Smooth muscle cell (in vitro differentiated cells): ENCODE data around the gene EBPL. TPM values are rescaled to one million over a fixed set of nuclear protein-coding genes. Genes with fewer than 3 reads are reported as not detected.

Experiments used
- DNase-seq: peaks from one replicate; lab custom pipeline; 2025; ENCODE audit not compliant: unreplicated experiment; lab: John Stamatoyannopoulos, UW
- H2AFZ ChIP-seq: fragments of 200-600 bp; sonication (generic); 2 replicates; pipeline ENCODE4 v1.6.0; 2016; ENCODE audit warnings: antibody characterized with exemption, low read depth, mild to moderate bottlenecking
- H3F3A ChIP-seq: fragments of 200-600 bp; sonication (generic); 2 replicates; pipeline ENCODE4 v1.6.0; 2017; ENCODE audit warnings: antibody characterized with exemption, low read depth
- H3K27ac ChIP-seq: fragments of 200-600 bp; sonication (generic); 2 replicates; pipeline ENCODE4 v1.5.1; 2016; ENCODE audit warnings: low read depth, mild to moderate bottlenecking
- H3K27me3 ChIP-seq: fragments of 200-600 bp; sonication (generic); 2 replicates; pipeline ENCODE4 v1.6.1; 2016; ENCODE audit warnings: low read depth, mild to moderate bottlenecking
- H3K36me3 ChIP-seq: fragments of 200-600 bp; sonication (generic); 2 replicates; pipeline ENCODE4 v1.5.1; 2016; ENCODE audit warnings: low read depth
- H3K4me1 ChIP-seq: fragments of 200-600 bp; sonication (generic); 2 replicates; pipeline ENCODE4 v1.5.1; 2016; ENCODE audit warnings: low read depth
- H3K4me2 ChIP-seq: fragments of 200-600 bp; sonication (generic); 2 replicates; pipeline ENCODE4 v1.6.0; 2016; ENCODE audit warnings: mild to moderate bottlenecking
- H3K4me3 ChIP-seq: fragments of 200-600 bp; sonication (generic); 2 replicates; pipeline ENCODE4 v1.5.1; 2016; ENCODE audit warnings: mild to moderate bottlenecking
- H3K79me2 ChIP-seq: fragments of 200-600 bp; sonication (generic); 2 replicates; pipeline ENCODE4 v1.6.0; 2016; ENCODE audit warnings: low read depth, mild to moderate bottlenecking
- H3K9ac ChIP-seq: fragments of 200-600 bp; sonication (generic); 2 replicates; pipeline ENCODE4 v1.6.0; 2016; ENCODE audit warnings: low read depth
- H3K9me3 ChIP-seq: fragments of 200-600 bp; sonication (generic); replicated peaks from 2 replicates; pipeline ENCODE4 v1.5.1; 2016; ENCODE audit warnings: low read depth
- H4K20me1 ChIP-seq: fragments of 200-600 bp; sonication (generic); 2 replicates; pipeline ENCODE4 v1.6.0; 2016; ENCODE audit warnings: low read depth
- CTCF ChIP-seq: fragments of 200-600 bp; sonication (generic); IDR thresholded peaks from 2 replicates; pipeline ENCODE4 v1.5.1; 2017; ENCODE audit warnings: borderline replicate concordance, mild to moderate bottlenecking, antibody characterized with exemption; ENCODE audit not compliant: insufficient read depth, poor library complexity, severe bottlenecking
- WGBS: methylation state at CpG from one replicate; pipeline ENCODE4 v1.1.7; 2016; ENCODE audit warnings: low lambda C conversion rate; 5-methylcytosine and 5-hydroxymethylcytosine counted together
- polyA plus RNA-seq: library from polyadenylated mRNA; unstranded; fragments of >200 nt; fragmentation: Nextera tagmentation; extraction: Ambion mirVana; gene quantifications from 2 replicates; pipeline ENCODE4 v1.2.1, GENCODE V29; 2016
- total RNA-seq: library from RNA; depleted of rRNA; stranded (reverse); fragments of >200 nt; gene quantifications from 2 replicates; pipeline ENCODE4 v1.2.3, GENCODE V29; 2014

Gene EBPL
- total and polyA plus RNA-seq, 2 experiments from 2014 or later, result 86.5 to 108 TPM

GRCh38 chr13:49627831-49628652 is 63.2 kb downstream of the EBPL start, which contains the start of gene ARL11:
Gene ARL11 (plus strand): TSS chr13:49628507. CDS start chr13:49630448, 1,941 bp downstream.
- no peak within 1 kb of the TSS for H3K27ac ChIP-seq
- no peaks in the 10 kb centered on the region for H3K9me3 ChIP-seq
- H3K4me3 ChIP-seq, result no peak within 1 kb of the TSS
- no peaks in the 10 kb centered on the region for H4K20me1 ChIP-seq
- no peak for DNase-seq
- TF ChIP-seq CTCF, result no peak
- H3F3A ChIP-seq, result no peaks in the 10 kb centered on the region
- H3K4me1 ChIP-seq, result peaks cover 8% of the 10 kb centered on the region
- H2AFZ ChIP-seq, result peak within 1 kb of the TSS; percentile 1
- no peaks in the 10 kb centered on the region for H3K27me3 ChIP-seq
- no peaks in the 10 kb centered on the region for H3K79me2 ChIP-seq
- no peak within 1 kb of the TSS for H3K9ac ChIP-seq
- no peaks in the 10 kb centered on the region for H3K36me3 ChIP-seq
- H3K4me2 ChIP-seq, result no peak within 1 kb of the TSS
- 60% methylated on average over 17 of the region's 17 CpGs for WGBS

DNA sequence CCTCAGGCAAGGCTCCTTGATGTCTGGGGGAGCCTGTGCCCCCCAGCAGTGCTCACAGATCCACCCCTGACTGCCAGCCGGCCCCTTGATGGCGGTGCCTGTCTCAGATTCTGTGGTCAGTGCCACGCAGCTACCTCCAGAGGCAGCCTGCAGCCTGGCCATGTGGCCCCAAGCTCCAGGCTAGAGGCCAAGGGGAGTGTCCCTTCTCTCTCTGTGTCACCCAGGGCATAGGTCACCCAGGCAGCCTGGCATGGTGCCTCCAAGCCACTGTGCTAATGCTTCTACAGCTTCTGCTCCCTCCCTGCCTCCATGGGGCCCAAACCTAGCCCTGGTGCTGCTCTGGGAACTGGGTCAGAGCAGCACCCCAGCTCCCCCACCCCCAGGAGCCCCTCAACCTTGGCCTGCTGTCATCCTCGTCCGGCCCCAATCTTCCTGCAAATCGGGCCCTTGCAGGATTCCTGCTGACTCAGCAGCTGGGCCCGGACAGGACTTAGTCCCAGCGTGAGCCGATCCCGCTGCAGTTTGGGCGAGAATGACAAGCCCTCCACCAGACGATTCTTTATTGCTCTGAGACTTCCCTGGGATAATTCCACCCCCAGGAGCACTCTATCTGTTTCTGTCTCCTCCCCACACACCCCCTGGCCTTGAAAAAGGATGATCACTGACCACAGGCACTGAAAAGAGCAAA is 65.8 kb downstream of the EBPL start:
- 36% methylated on average over 12 of the region's 12 CpGs for WGBS
- no peak for TF ChIP-seq CTCF
- Histone ChIP-seq H3K4me2 (peak overlapping the region; percentile 42), H3K79me2 (no peaks in the 10 kb centered on the region), H3K4me3 (no peak overlapping the region), H3K9me3 (no peaks in the 10 kb centered on the region), H3K36me3 (no peaks in the 10 kb centered on the region), H3F3A (no peaks in the 10 kb centered on the region), H2AFZ (peak overlapping the region; percentile 36), H4K20me1 (no peaks in the 10 kb centered on the region), H3K9ac (peak overlapping the region; percentile 55), H3K27ac (peak overlapping the region; percentile 69), H3K27me3 (no peaks in the 10 kb centered on the region), H3K4me1 (peaks cover 8% of the 10 kb centered on the region)
- DNase-seq, result peak; percentile 4

GRCh38 chr13:49624229-49624628 is 67.1 kb downstream of the EBPL start:
- TF ChIP-seq CTCF, result no peak
- Histone ChIP-seq H4K20me1 (no peaks in the 10 kb centered on the region), H3F3A (no peaks in the 10 kb centered on the region), H3K9me3 (no peaks in the 10 kb centered on the region), H3K4me1 (peaks cover 8% of the 10 kb centered on the region), H3K36me3 (no peaks in the 10 kb centered on the region), H3K27ac (no peak overlapping the region), H3K27me3 (no peaks in the 10 kb centered on the region), H2AFZ (no peak overlapping the region), H3K79me2 (no peaks in the 10 kb centered on the region), H3K9ac (no peak overlapping the region), H3K4me3 (no peak overlapping the region), H3K4me2 (no peak overlapping the region)
- DNase-seq, result no peak
- 77% methylated on average over 6 of the region's 6 CpGs for WGBS
